Activated CD4-positive, alpha-beta T cell treated with anti-CD3 and anti-CD28 coated beads for 36 hours (primary cell): Measurements from ENCODE around the gene PRSS1. TPM values are rescaled to one million over a fixed set of nuclear protein-coding genes. Genes with fewer than 3 reads are reported as not detected.
"Not testable (repeated sequence)": the region's sequence is repeated elsewhere in the genome, so short reads cannot be mapped to it uniquely, and the experiment has no call there.

Experiments
- ATAC-seq: fragments of 200-7000 bp; cut with Tn5 transposase; one replicate; pipeline ENCODE4 v1.10.0; 2021; ENCODE audit warnings: mild to moderate bottlenecking, moderate library complexity
- CTCF ChIA-PET: fragments of 350-600 bp; sonication (Branson Sonifier 250); formaldehyde crosslinking; loops from one replicate; lab custom pipeline; 2021; ENCODE audit warnings: antibody characterized with exemption; lab: Charles Lee
- POLR2A ChIA-PET: fragments of 350-600 bp; sonication (Branson Sonifier 250); formaldehyde crosslinking; loops from one replicate; lab custom pipeline; 2021; ENCODE audit warnings: antibody characterized with exemption, inconsistent platforms; lab: Charles Lee
- DNase-seq: peaks from one replicate; pipeline ENCODE4 v3.0.0-alpha.2; 2020
- H3K27ac Mint-ChIP-seq: one replicate; pipeline ENCODE4 v1.8.0; 2021; ENCODE audit warnings: mixed read lengths
- H3K27me3 Mint-ChIP-seq: one replicate; pipeline ENCODE4 v1.8.0; 2021; ENCODE audit warnings: mixed read lengths
- H3K36me3 Mint-ChIP-seq: one replicate; pipeline ENCODE4 v1.8.0; 2021; ENCODE audit warnings: low read depth, mixed read lengths
- H3K4me1 Mint-ChIP-seq: one replicate; pipeline ENCODE4 v1.8.0; 2021; ENCODE audit warnings: mixed read lengths
- H3K4me3 Mint-ChIP-seq: one replicate; pipeline ENCODE4 v1.8.0; 2021; ENCODE audit warnings: mild to moderate bottlenecking, moderate library complexity, mixed read lengths
- H3K9me3 Mint-ChIP-seq: one replicate; pipeline ENCODE4 v1.8.0; 2021; ENCODE audit warnings: low read depth, mixed read lengths
- intact Hi-C, 2 experiments: fragments of 100-400 bp; cut with DNase I in 1 of 2; cut with micrococcal nuclease in 1 of 2; formaldehyde crosslinking; loops; one replicate each; pipeline versions ENCODE4 v1.14.2 to v1.15.1; 2022 to 2024; cut with DNase I, micrococcal nuclease
- total RNA-seq, 2 experiments: library from RNA; stranded (reverse); gene quantifications; one replicate each; pipeline ENCODE4 v1.2.3, GENCODE V29; 2021

Gene PRSS1
- total RNA-seq, 2 experiments from 2014 or later = not detected

GRCh38 chr7:142717453-142717852 is 31.8 kb upstream of the PRSS1 start:
- CTCF ChIA-PET = no interaction called here
- peaks cover 43% of the 10 kb centered on the region for H3K4me1 Mint-ChIP-seq
- no peaks in the 10 kb centered on the region for H3K36me3 Mint-ChIP-seq
- ATAC-seq = no peak
- H3K9me3 Mint-ChIP-seq = no peaks in the 10 kb centered on the region
- intact Hi-C loops = loop anchor here in 1 of 2 experiments (5.0 kb wide), 1 partner anchor 180 kb away; no protein-coding TSS in a partner anchor
- no peaks in the 10 kb centered on the region for H3K27me3 Mint-ChIP-seq
- no peak for DNase-seq
- peak overlapping the region; percentile 25 for H3K27ac Mint-ChIP-seq
- POLR2A ChIA-PET = no interaction called here
- H3K4me3 Mint-ChIP-seq = peak overlapping the region; percentile 50

DNA sequence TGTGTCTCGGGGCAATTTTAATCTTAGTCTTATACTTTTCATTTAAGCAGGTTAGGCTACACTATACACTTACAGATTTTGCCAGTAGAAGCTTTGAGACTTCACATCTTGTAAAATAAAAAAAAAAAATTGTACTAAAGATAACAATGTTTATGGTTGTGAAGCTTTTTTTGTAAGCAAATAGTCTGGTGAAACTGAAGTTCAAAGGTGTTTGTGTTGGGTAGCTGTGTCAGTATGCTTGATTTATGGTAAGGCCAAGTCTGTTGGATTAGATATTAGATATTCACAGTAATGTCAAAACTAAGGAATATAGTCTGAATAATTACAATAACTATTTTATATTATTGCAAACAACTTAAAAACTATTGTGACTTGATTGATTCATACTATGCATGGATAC is 31.0 kb upstream of the PRSS1 start:
- intact Hi-C loops = loop anchor here in 1 of 2 experiments (5.0 kb wide), 1 partner anchor 181 kb away; no protein-coding TSS in a partner anchor
- Mint-ChIP-seq H3K27ac (peak overlapping the region; percentile 72), H3K4me1 (peaks cover 38% of the 10 kb centered on the region), H3K36me3 (no peaks in the 10 kb centered on the region), H3K9me3 (no peaks in the 10 kb centered on the region), H3K27me3 (no peaks in the 10 kb centered on the region), H3K4me3 (peak overlapping the region; percentile 50)
- DNase-seq = no peak
- CTCF ChIA-PET = interaction anchor here (0.7 kb wide), 1 partner anchor 134 kb away, joined by 4 read pairs; no protein-coding TSS in a partner anchor
- ATAC-seq = no peak
- POLR2A ChIA-PET = no interaction called here

GRCh38 chr7:142720172-142720773 is 29.0 kb upstream of the PRSS1 start:
- H3K36me3 Mint-ChIP-seq = no peaks in the 10 kb centered on the region
- H3K4me3 Mint-ChIP-seq = peak overlapping the region; percentile 72
- ATAC-seq = peak; percentile 40
- H3K9me3 Mint-ChIP-seq = no peaks in the 10 kb centered on the region
- POLR2A ChIA-PET = no interaction called here
- H3K27me3 Mint-ChIP-seq = no peaks in the 10 kb centered on the region
- CTCF ChIA-PET = interaction anchor here (0.6 kb wide), 1 partner anchor 91 kb away, joined by 3 read pairs; no protein-coding TSS in a partner anchor
- peaks cover 23% of the 10 kb centered on the region for H3K4me1 Mint-ChIP-seq
- no peak overlapping the region for H3K27ac Mint-ChIP-seq
- intact Hi-C loops = no loop called here
- DNase-seq = no peak

DNA sequence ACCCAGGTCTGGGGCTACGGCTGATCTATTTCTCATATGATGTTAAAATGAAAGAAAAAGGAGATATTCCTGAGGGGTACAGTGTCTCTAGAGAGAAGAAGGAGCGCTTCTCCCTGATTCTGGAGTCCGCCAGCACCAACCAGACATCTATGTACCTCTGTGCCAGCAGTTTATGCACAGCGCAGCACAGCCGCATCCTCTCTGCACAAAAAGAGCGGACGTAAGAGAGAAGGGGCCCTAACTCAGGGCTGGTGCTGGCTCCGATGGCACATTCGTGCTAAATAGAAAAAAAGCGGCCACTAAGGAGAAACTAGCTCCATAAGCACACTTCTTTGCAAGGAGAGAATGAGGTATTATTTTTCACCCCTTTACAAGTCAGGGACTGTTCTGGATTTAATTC is 28.3 kb upstream of the PRSS1 start:
- CTCF ChIA-PET = interaction anchor here (0.6 kb wide), 1 partner anchor 90 kb away, joined by 3 read pairs; no protein-coding TSS in a partner anchor
- H3K36me3 Mint-ChIP-seq = no peaks in the 10 kb centered on the region
- ATAC-seq = no peak
- H3K27me3 Mint-ChIP-seq = no peaks in the 10 kb centered on the region
- peaks cover 21% of the 10 kb centered on the region for H3K4me1 Mint-ChIP-seq
- H3K4me3 Mint-ChIP-seq = peak overlapping the region; percentile 72
- no peaks in the 10 kb centered on the region for H3K9me3 Mint-ChIP-seq
- POLR2A ChIA-PET = no interaction called here
- intact Hi-C loops = no loop called here
- DNase-seq = no peak
- H3K27ac Mint-ChIP-seq = peak overlapping the region; percentile 47

GRCh38 chr7:142722248-142722794 is 27.0 kb upstream of the PRSS1 start:
- Mint-ChIP-seq H3K9me3 (no peaks in the 10 kb centered on the region), H3K27me3 (no peaks in the 10 kb centered on the region), H3K27ac (peak overlapping the region; percentile 40), H3K4me3 (peak overlapping the region; percentile 72), H3K4me1 (peaks cover 11% of the 10 kb centered on the region), H3K36me3 (no peaks in the 10 kb centered on the region)
- DNase-seq (no peak), ATAC-seq (no peak)
- intact Hi-C loops = no loop called here
- ChIA-PET POLR2A (no interaction called here), CTCF (no interaction called here)

- POLR2A ChIA-PET = no interaction called here
- H3K4me3 Mint-ChIP-seq = no peak overlapping the region
- DNase-seq (no peak), ATAC-seq (no peak)
- no peaks in the 10 kb centered on the region for H3K9me3 Mint-ChIP-seq
- CTCF ChIA-PET = interaction anchor here (1.0 kb wide), 1 partner anchor 19 kb away, joined by 3 read pairs; no protein-coding TSS in a partner anchor
- H3K4me1 Mint-ChIP-seq = no peaks in the 10 kb centered on the region
- intact Hi-C loops = no loop called here
- no peaks in the 10 kb centered on the region for H3K36me3 Mint-ChIP-seq
- no peaks in the 10 kb centered on the region for H3K27me3 Mint-ChIP-seq
- H3K27ac Mint-ChIP-seq = no peak overlapping the region
These were observed 16.0 kb upstream of the PRSS1 start for GRCh38 chr7:142733271-142733670.

GRCh38 chr7:142739923-142740492 is 9.3 kb upstream of the PRSS1 start:
- DNase-seq = peak; percentile 12
- ChIA-PET CTCF (interaction anchor here (1.4 kb wide), 1 partner anchor 43 kb away, joined by 3 read pairs; no protein-coding TSS in a partner anchor), POLR2A (no interaction called here)
- no peaks in the 10 kb centered on the region for H3K36me3 Mint-ChIP-seq
- no peak overlapping the region for H3K4me3 Mint-ChIP-seq
- no peak overlapping the region for H3K27ac Mint-ChIP-seq
- ATAC-seq = peak; percentile 30
- no peaks in the 10 kb centered on the region for H3K27me3 Mint-ChIP-seq
- no peaks in the 10 kb centered on the region for H3K9me3 Mint-ChIP-seq
- H3K4me1 Mint-ChIP-seq = peaks cover 11% of the 10 kb centered on the region
- intact Hi-C loops = no loop called here

- ChIA-PET POLR2A (no interaction called here), CTCF (no interaction called here)
- Mint-ChIP-seq H3K27me3 (no peaks in the 10 kb centered on the region), H3K36me3 (no peaks in the 10 kb centered on the region), H3K9me3 (no peaks in the 10 kb centered on the region), H3K4me1 (peaks cover 11% of the 10 kb centered on the region), H3K4me3 (no peak overlapping the region), H3K27ac (no peak overlapping the region)
- intact Hi-C loops = no loop called here
- ATAC-seq (no peak), DNase-seq (no peak)
These were observed 8.5 kb upstream of the PRSS1 start for GRCh38 chr7:142740786-142741185.

- ATAC-seq, H3K4me3 Mint-ChIP-seq, CTCF ChIA-PET, POLR2A ChIA-PET, H3K9me3 Mint-ChIP-seq, H3K36me3 Mint-ChIP-seq, DNase-seq, H3K27me3 Mint-ChIP-seq, H3K27ac Mint-ChIP-seq, intact Hi-C loops: not testable (repeated sequence)
- H3K4me1 Mint-ChIP-seq = peaks cover 11% of the 10 kb centered on the region
These were observed 7.3 kb upstream of the PRSS1 start for GRCh38 chr7:142741932-142742331.

DNA sequence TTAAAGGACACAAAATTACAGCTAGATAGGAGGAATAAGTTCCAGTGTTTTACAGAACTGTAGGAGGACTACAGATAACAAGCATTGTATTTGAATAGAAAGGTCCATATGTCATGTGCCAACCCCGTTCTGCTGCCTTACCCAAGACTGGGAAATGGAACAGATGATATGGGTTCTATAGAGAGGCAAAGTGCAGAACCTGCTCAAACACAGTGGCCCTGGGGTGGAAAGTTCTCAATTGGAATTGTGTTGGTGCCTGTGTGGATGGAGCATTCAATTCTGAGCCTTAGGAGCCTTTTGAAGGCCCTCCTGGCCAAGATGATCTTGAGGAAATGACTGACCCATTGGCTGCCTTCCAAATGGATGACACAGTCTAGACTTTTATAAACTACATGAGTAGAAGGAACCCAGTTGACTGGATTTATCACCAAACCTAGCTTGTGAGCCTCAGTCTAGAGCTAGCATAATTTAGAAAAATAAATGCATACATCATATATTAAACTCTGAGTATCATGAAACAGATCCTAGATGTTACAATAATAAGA is 4.1 kb upstream of the PRSS1 start:
- no peak overlapping the region for H3K4me3 Mint-ChIP-seq
- no peak for DNase-seq
- no peak for ATAC-seq
- peaks cover 3% of the 10 kb centered on the region for H3K4me1 Mint-ChIP-seq
- intact Hi-C loops = no loop called here
- no peaks in the 10 kb centered on the region for H3K36me3 Mint-ChIP-seq
- H3K9me3 Mint-ChIP-seq = no peaks in the 10 kb centered on the region
- CTCF ChIA-PET = no interaction called here
- POLR2A ChIA-PET = no interaction called here
- H3K27me3 Mint-ChIP-seq = no peaks in the 10 kb centered on the region
- no peak overlapping the region for H3K27ac Mint-ChIP-seq

GRCh38 chr7:142745745-142746144 is 3.5 kb upstream of the PRSS1 start:
- ATAC-seq (no peak), DNase-seq (no peak)
- ChIA-PET CTCF (no interaction called here), POLR2A (no interaction called here)
- Mint-ChIP-seq H3K27ac (no peak overlapping the region), H3K4me3 (no peak overlapping the region), H3K27me3 (no peaks in the 10 kb centered on the region), H3K9me3 (no peaks in the 10 kb centered on the region), H3K36me3 (no peaks in the 10 kb centered on the region), H3K4me1 (peaks cover under 1% of the 10 kb centered on the region)
- intact Hi-C loops = no loop called here
